K562 (cell line): ENCODE data around the gene SUPT5H. TPM values are rescaled to one million over a fixed set of nuclear protein-coding genes. Genes with fewer than 3 reads are reported as not detected.

Source experiments
- ATAC-seq: fragments of 200-7000 bp; cut with Tn5 transposase; 3 replicates; pipeline ENCODE4 v1.9.1; 2020; ENCODE audit warnings: moderate library complexity
- BruUV-seq: library from RNA; stranded (reverse); fragments of 400-500 nt; replicated peaks from 2 replicates; lab custom pipeline; 2021; lab: Mats Ljungman, UMichigan
- CTCF ChIA-PET: fragments of 300-600 bp; formaldehyde crosslinking; extraction: SDS; loops from one replicate; lab custom pipeline; 2021; ENCODE audit warnings: low intra/inter-chr PET ratio; lab: Yijun Ruan, JAX
- POLR2A ChIA-PET: fragments of 300-600, 350-650 bp; sonication (Branson Sonifier 250); formaldehyde crosslinking; extraction: SDS; loops from one replicate; lab custom pipeline; 2021; ENCODE audit warnings: antibody characterized with exemption, inconsistent platforms; lab: Yijun Ruan, JAX
- DNase-seq, 4 experiments: peaks; one replicate each; pipeline versions ENCODE4 v3.0.0 to v3.0.0-alpha.2; 2011 to 2018; ENCODE audit warnings: low spot score in 3 of 4, mixed read lengths in 3 of 4; ENCODE audit errors: extremely low read depth in 1 of 4
- FAIRE-seq: peaks from 2 replicates; lab custom pipeline; 2011; peaks lifted over from hg19 to GRCh38; lab: Jason Lieb, UNC
- H2AFZ ChIP-seq: 2 replicates; pipeline ENCODE4 v1.6.0; 2011; ENCODE audit warnings: low read depth, low read length, control low read depth, inconsistent platforms
- H3K27ac ChIP-seq: fragments of 200-600 bp; 3 replicates; pipeline ENCODE4 v1.8.0; 2011; ENCODE audit warnings: low read depth, mild to moderate bottlenecking, control low read depth, inconsistent platforms, low read length, moderate library complexity, mixed read lengths; ENCODE audit errors: extremely low read depth
- H3K27me3 ChIP-seq, 2 experiments: fragments of 300-600 bp in 1 of 2; 2 replicates in 1 of 2; 3 replicates in 1 of 2; pipeline versions ENCODE4 v1.6.0 to v1.8.0; 2011; ENCODE audit warnings: inconsistent platforms in 2 of 2, low read length in 2 of 2, mild to moderate bottlenecking in 1 of 2, mixed read lengths in 1 of 2, moderate library complexity in 1 of 2; ENCODE audit not compliant: control insufficient read depth in 2 of 2, insufficient read depth in 2 of 2
- H3K36me3 ChIP-seq: fragments of 300-600 bp; 3 replicates; pipeline ENCODE4 v1.8.0; 2011; ENCODE audit warnings: mild to moderate bottlenecking, low read length, inconsistent platforms; ENCODE audit not compliant: control insufficient read depth, insufficient read depth
- H3K4me1 ChIP-seq, 2 experiments: fragments of 200-600 bp in 1 of 2; replicated peaks in 1 of 2; 2 replicates in 1 of 2; 3 replicates in 1 of 2; pipeline versions ENCODE4 v1.5.1 to v1.8.0; 2011; ENCODE audit warnings: inconsistent platforms in 2 of 2, low read length in 2 of 2, mild to moderate bottlenecking in 1 of 2, mixed read lengths in 1 of 2, moderate library complexity in 1 of 2; ENCODE audit not compliant: control insufficient read depth in 2 of 2, insufficient read depth in 2 of 2
- H3K4me2 ChIP-seq: 2 replicates; pipeline ENCODE4 v1.6.1; 2011; ENCODE audit warnings: low read length, control low read depth, inconsistent platforms, mixed read lengths; ENCODE audit not compliant: insufficient read depth
- H3K4me3 ChIP-seq: fragments of 200-600 bp; sonication (generic), shearing (Covaris generic); 2 replicates; pipeline ENCODE4 v1.5.1; 2016; ENCODE audit warnings: control low read depth, inconsistent platforms
- H3K79me2 ChIP-seq: fragments of 200-600 bp; 3 replicates; pipeline ENCODE4 v1.8.0; 2011; ENCODE audit warnings: low read length, inconsistent platforms; ENCODE audit not compliant: control insufficient read depth, insufficient read depth
- H3K9ac ChIP-seq, 2 experiments: 2 replicates each; pipeline versions ENCODE4 v1.6.0 to v1.6.1; 2011; ENCODE audit warnings: low read depth in 2 of 2, low read length in 2 of 2, control low read depth in 1 of 2, inconsistent platforms in 1 of 2, mild to moderate bottlenecking in 1 of 2, mixed read lengths in 1 of 2; ENCODE audit not compliant: insufficient read depth in 1 of 2
- H3K9me1 ChIP-seq: one replicate; pipeline ENCODE4 v1.6.0; 2011; ENCODE audit warnings: inconsistent platforms, mild to moderate bottlenecking, low read length, moderate library complexity; ENCODE audit not compliant: control insufficient read depth, insufficient read depth
- H3K9me3 ChIP-seq: replicated peaks from 2 replicates; pipeline ENCODE4 v1.5.1; 2011; ENCODE audit warnings: low read depth, low read length, inconsistent platforms; ENCODE audit not compliant: control insufficient read depth, insufficient read depth
- H4K20me1 ChIP-seq: replicated peaks from 2 replicates; pipeline ENCODE4 v1.6.1; 2011; ENCODE audit warnings: low read length, inconsistent platforms, mixed read lengths; ENCODE audit not compliant: control insufficient read depth, insufficient read depth
- FUS ChIP-seq: fragments of 200-400 bp; formaldehyde crosslinking; optimal IDR thresholded peaks from 2 replicates; pipeline ENCODE3; 2017; ENCODE audit warnings: low read depth, low read length
- KLF16 ChIP-seq: IDR thresholded peaks from 2 replicates; pipeline ENCODE4 v1.6.1; 2016; ENCODE audit warnings: antibody characterized with exemption
- NR2C2 ChIP-seq, 2 experiments: fragments of 200-800 bp in 1 of 2; sonication (Bioruptor generic) in 1 of 2; sonication (generic) in 1 of 2; formaldehyde crosslinking in 1 of 2; IDR thresholded peaks; 2 replicates each; pipeline versions ENCODE4 v1.6.1 to v1.8.0; 2016 to 2022; ENCODE audit warnings: mild to moderate bottlenecking in 1 of 2, missing compliant biosample characterization in 1 of 2, missing genetic modification characterization in 1 of 2, missing genetic modification reagents in 1 of 2
- POLR2H ChIP-seq: IDR thresholded peaks from 2 replicates; pipeline ENCODE4 v1.6.1; 2016; ENCODE audit warnings: missing genetic modification characterization, low read depth, mild to moderate bottlenecking, control low read depth, missing compliant biosample characterization, moderate library complexity
- SFPQ ChIP-seq: fragments of 200-400 bp; formaldehyde crosslinking; IDR thresholded peaks from 2 replicates; pipeline ENCODE4 v1.6.1; 2017; ENCODE audit warnings: mild to moderate bottlenecking, low read depth, low read length, moderate library complexity
- TFAP4 ChIP-seq: sonication (generic); formaldehyde crosslinking; IDR thresholded peaks from 2 replicates; pipeline ENCODE4 v1.8.0; 2022; ENCODE audit warnings: missing genetic modification reagents, mild to moderate bottlenecking, moderate library complexity, borderline replicate concordance
- TRIM25 ChIP-seq: fragments of 450-650 bp; IDR thresholded peaks from 2 replicates; pipeline ENCODE4 v1.7.0; 2016; ENCODE audit warnings: borderline replicate concordance
- ZNF77 ChIP-seq: fragments of 250-450 bp; sonication (Bioruptor Pico); IDR thresholded peaks from 2 replicates; pipeline ENCODE4 v1.5.0; 2020
- WGBS: fragments of 100-300 bp; shearing (Covaris generic); methylation state at CpG from one replicate; pipeline ENCODE4 v1.1.6; 2016; ENCODE audit warnings: low coverage, mixed read lengths; ENCODE audit not compliant: insufficient coverage; ENCODE audit errors: missing lambda C conversion rate; 5-methylcytosine and 5-hydroxymethylcytosine counted together
- in situ Hi-C: fragments of 300-500 bp; cut with MboI; formaldehyde crosslinking; loops from 4 replicates; pipeline ENCODE4 v1.15.0; 2018; ENCODE audit warnings: inconsistent platforms, mixed read lengths
- intact Hi-C: fragments of 100-400 bp; cut with micrococcal nuclease; formaldehyde crosslinking; loops from 2 replicates; pipeline ENCODE4 v1.14.2; 2022
- polyA plus RNA-seq, 8 experiments: library from polyadenylated mRNA; depleted of rRNA in 4 of 8; stranded (reverse) in 5 of 8; unstranded in 3 of 8; fragments of >200 nt; fragmentation: Nextera tagmentation in 2 of 8; fragmentation: Illumina TruSeq in 1 of 8; extraction: Ambion mirVana in 2 of 8; extraction: Trizol in 1 of 8; gene quantifications; 2 replicates each; pipeline versions ENCODE4 v1.2.1 to v1.2.3, GENCODE V29; 2011 to 2014; ENCODE audit warnings: inconsistent platforms in 1 of 8, missing spikeins in 1 of 8
- total RNA-seq, 7 experiments: library from RNA; depleted of rRNA in 6 of 7; stranded (reverse); fragments of >200 nt in 6 of 7; fragmentation: Illumina TruSeq in 2 of 7; extraction: Trizol in 2 of 7; gene quantifications; 2 replicates each; pipeline versions ENCODE4 v1.2.1 to v1.2.3, GENCODE V29; 2011 to 2021; ENCODE audit warnings: low replicate concordance in 1 of 7
- TF ChIP-seq, protein P1 (sequence below): fragments of 250-450 bp; sonication (Bioruptor Pico); IDR thresholded peaks from 2 replicates; pipeline ENCODE4 v1.4.0; 2020; ENCODE audit warnings: mild to moderate bottlenecking, moderate library complexity, borderline replicate concordance
- TF ChIP-seq, protein P2 (sequence below): sonication (generic); formaldehyde crosslinking; IDR thresholded peaks from 2 replicates; pipeline ENCODE4 v1.8.0; 2022; ENCODE audit warnings: missing genetic modification reagents, mild to moderate bottlenecking, borderline replicate concordance
- TF ChIP-seq, protein P3 (sequence below): fragments of 250-450 bp; sonication (Bioruptor Pico); IDR thresholded peaks from 2 replicates; pipeline ENCODE4 v1.8.0; 2022; ENCODE audit warnings: moderate library complexity, mild to moderate bottlenecking, inconsistent platforms

Gene SUPT5H
- total and polyA plus RNA-seq, 9 of the 15 experiments (the other 6 are each of a cell fraction or from before 2014, with no cell fraction given) = 13.3 to 85.9 (median 35.9) TPM

DNA sequence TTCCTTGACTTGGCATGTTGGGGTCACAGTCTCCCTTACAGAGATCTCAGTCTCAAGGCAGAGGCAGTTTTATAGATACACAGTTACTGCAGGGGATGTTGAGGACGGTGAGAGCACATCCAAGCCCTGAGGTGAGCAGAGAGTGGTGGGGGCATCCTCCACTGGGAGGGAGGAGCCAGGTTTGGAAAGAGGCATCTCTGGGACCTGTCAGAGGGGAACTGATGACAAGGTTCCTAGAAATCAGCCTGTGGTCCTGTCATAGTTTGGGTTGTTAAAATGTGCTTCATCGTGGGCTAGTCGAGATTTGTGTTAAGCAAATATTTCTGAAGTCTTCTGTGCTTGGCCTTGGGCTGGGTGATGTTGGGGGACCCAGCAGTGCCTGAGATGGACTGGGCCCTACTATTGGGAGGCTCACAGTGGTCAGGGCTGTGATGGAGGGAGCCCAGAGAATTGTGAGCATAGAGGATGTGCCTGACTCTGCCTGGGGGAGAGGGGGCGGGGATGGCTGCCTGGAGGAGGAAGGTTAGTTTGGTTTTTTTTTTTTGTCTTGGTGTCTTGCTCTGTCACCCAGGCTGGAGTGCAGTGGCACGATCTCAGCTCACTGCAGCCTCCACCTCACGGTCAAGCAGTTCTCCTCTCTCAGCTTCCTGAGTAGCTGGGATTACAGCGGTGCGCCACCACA is 3.9 kb downstream of the SUPT5H start:
- ChIA-PET POLR2A (interaction anchor here (0.9 to 1.7 kb wide), 3 partner anchors 13 to 26 kb away, joined by 3 to 6 read pairs (median 3); partner anchors contain the start of gene RPS16), CTCF (no interaction called here)
- DNase-seq (no peak), FAIRE-seq (no peak), ATAC-seq (no peak)
- Histone ChIP-seq H3K4me2 (no peak overlapping the region), H3K4me3 (no peak overlapping the region), H3K27me3 (no peaks in the 10 kb centered on the region), H3K79me2 (peaks cover 81% of the 10 kb centered on the region), H3K9ac (peak overlapping the region in 1 of 2 experiments; percentile 1; a peak in 1 of 4 replicates), H3K36me3 (peaks cover 59% of the 10 kb centered on the region), H4K20me1 (peaks cover 4% of the 10 kb centered on the region; the same call in 1 of the 2 replicates), H3K4me1 (peaks cover 2 to 17% of the 10 kb centered on the region in 2 experiments; a peak in 3 of 5 replicates), H3K27ac (no peak overlapping the region), H2AFZ (no peak overlapping the region), H3K9me1 (no peaks in the 10 kb centered on the region), H3K9me3 (no peaks in the 10 kb centered on the region)
- BruUV-seq = no TSS peak
- in situ Hi-C loops (no loop called here), intact Hi-C loops (loop anchor here (5.0 kb wide), 1 partner anchor 33 kb away; the partner anchor contains the start of gene TIMM50)
- WGBS = 69% methylated on average over 5 of the region's 8 CpGs
- TF ChIP-seq, protein P1, sequence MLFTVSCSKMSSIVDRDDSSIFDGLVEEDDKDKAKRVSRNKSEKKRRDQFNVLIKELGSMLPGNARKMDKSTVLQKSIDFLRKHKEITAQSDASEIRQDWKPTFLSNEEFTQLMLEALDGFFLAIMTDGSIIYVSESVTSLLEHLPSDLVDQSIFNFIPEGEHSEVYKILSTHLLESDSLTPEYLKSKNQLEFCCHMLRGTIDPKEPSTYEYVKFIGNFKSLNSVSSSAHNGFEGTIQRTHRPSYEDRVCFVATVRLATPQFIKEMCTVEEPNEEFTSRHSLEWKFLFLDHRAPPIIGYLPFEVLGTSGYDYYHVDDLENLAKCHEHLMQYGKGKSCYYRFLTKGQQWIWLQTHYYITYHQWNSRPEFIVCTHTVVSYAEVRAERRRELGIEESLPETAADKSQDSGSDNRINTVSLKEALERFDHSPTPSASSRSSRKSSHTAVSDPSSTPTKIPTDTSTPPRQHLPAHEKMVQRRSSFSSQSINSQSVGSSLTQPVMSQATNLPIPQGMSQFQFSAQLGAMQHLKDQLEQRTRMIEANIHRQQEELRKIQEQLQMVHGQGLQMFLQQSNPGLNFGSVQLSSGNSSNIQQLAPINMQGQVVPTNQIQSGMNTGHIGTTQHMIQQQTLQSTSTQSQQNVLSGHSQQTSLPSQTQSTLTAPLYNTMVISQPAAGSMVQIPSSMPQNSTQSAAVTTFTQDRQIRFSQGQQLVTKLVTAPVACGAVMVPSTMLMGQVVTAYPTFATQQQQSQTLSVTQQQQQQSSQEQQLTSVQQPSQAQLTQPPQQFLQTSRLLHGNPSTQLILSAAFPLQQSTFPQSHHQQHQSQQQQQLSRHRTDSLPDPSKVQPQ (CRISPR knock-in tag) = no peak
- TF ChIP-seq, protein P2, sequence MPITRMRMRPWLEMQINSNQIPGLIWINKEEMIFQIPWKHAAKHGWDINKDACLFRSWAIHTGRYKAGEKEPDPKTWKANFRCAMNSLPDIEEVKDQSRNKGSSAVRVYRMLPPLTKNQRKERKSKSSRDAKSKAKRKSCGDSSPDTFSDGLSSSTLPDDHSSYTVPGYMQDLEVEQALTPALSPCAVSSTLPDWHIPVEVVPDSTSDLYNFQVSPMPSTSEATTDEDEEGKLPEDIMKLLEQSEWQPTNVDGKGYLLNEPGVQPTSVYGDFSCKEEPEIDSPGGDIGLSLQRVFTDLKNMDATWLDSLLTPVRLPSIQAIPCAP (CRISPR knock-in tag) = no peak
- TF ChIP-seq SFPQ (no peak), FUS (no peak), KLF16 (no peak), TFAP4 (CRISPR knock-in tag) (no peak), POLR2H (tag) (no peak), ZNF77 (no peak), TRIM25 (no peak), NR2C2 (CRISPR knock-in tag; IDR thresholded peaks at IDR 0.05) (no peak), NR2C2 (tag; IDR thresholded peaks at IDR 0.05) (no peak)
- TF ChIP-seq, protein P3, sequence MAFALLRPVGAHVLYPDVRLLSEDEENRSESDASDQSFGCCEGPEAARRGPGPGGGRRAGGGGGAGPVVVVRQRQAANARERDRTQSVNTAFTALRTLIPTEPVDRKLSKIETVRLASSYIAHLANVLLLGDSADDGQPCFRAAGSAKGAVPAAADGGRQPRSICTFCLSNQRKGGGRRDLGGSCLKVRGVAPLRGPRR (CRISPR knock-in tag) = no peak
